Measurements from ENCODE around the gene SPSB1.

The SPSB1 gene

GRCh38 chr1:9294405-9294773 lies 1.7 kb downstream of the SPSB1 start:
- no peak for DNase-seq (ENCODE audit: low read depth in 1 of 2, low spot score in 1 of 2)
- TF ChIP-seq GABPA (IDR thresholded peaks at IDR 0.05; ENCODE audit: low read depth) (no peak), CTCF (IDR thresholded peaks at IDR 0.05; ENCODE audit: insufficient read depth, low read length) (no peak), POLR2AphosphoS5 (IDR thresholded peaks at IDR 0.05; ENCODE audit: low read depth) (no peak), SPI1 (IDR thresholded peaks at IDR 0.05; ENCODE audit: borderline replicate concordance, low read depth) (no peak)
- Histone ChIP-seq H3K27ac (replicated peaks) (no peak overlapping the region), H3K27me3 (ENCODE audit: insufficient read depth, poor library complexity, severe bottlenecking) (peaks cover 2% of the 10 kb centered on the region), H3K4me3 (replicated peaks; ENCODE audit: insufficient read depth, low read length) (no peak overlapping the region)

- no peak overlapping the region for H3K4me3 ChIP-seq (replicated peaks; ENCODE audit: insufficient read depth, low read length)
- no peak for DNase-seq (ENCODE audit: low read depth in 1 of 2, low spot score in 1 of 2)
- peaks cover 2% of the 10 kb centered on the region for H3K27me3 ChIP-seq (ENCODE audit: insufficient read depth, poor library complexity, severe bottlenecking)
- TF ChIP-seq GABPA (IDR thresholded peaks at IDR 0.05; ENCODE audit: low read depth) = no peak
- no peak for TF ChIP-seq CTCF (IDR thresholded peaks at IDR 0.05; ENCODE audit: insufficient read depth, low read length)
- no peak for TF ChIP-seq REST (IDR thresholded peaks at IDR 0.05; ENCODE audit: insufficient replicate concordance, low read depth)
- no peak for TF ChIP-seq SPI1 (IDR thresholded peaks at IDR 0.05; ENCODE audit: borderline replicate concordance, low read depth)
- no peak for TF ChIP-seq POLR2AphosphoS5 (IDR thresholded peaks at IDR 0.05; ENCODE audit: low read depth)
- H3K27ac ChIP-seq (replicated peaks) = no peak overlapping the region
Observed at GRCh38 chr1:9294910-9295636, 2.4 kb downstream of the SPSB1 start.

- DNase-seq (ENCODE audit: low read depth in 1 of 2, low spot score in 1 of 2) = no peak
- Histone ChIP-seq H3K27ac (replicated peaks) (no peak overlapping the region), H3K27me3 (ENCODE audit: insufficient read depth, poor library complexity, severe bottlenecking) (peaks cover 2% of the 10 kb centered on the region), H3K4me3 (replicated peaks; ENCODE audit: insufficient read depth, low read length) (no peak overlapping the region)
- TF ChIP-seq SPI1 (IDR thresholded peaks at IDR 0.05; ENCODE audit: borderline replicate concordance, low read depth) (no peak), CTCF (IDR thresholded peaks at IDR 0.05; ENCODE audit: insufficient read depth, low read length) (no peak), GABPA (IDR thresholded peaks at IDR 0.05; ENCODE audit: low read depth) (no peak)
Observed at GRCh38 chr1:9295884-9296283, 3.2 kb downstream of the SPSB1 start.

- no peak overlapping the region for H3K4me3 ChIP-seq (replicated peaks; ENCODE audit: insufficient read depth, low read length)
- H3K27me3 ChIP-seq (ENCODE audit: insufficient read depth, poor library complexity, severe bottlenecking) = peaks cover 2% of the 10 kb centered on the region
- no peak for TF ChIP-seq CTCF (IDR thresholded peaks at IDR 0.05; ENCODE audit: insufficient read depth, low read length)
- TF ChIP-seq REST (IDR thresholded peaks at IDR 0.05; ENCODE audit: insufficient replicate concordance, low read depth) = no peak
- no peak for TF ChIP-seq SPI1 (IDR thresholded peaks at IDR 0.05; ENCODE audit: borderline replicate concordance, low read depth)
- TF ChIP-seq GABPA (IDR thresholded peaks at IDR 0.05; ENCODE audit: low read depth) = no peak
- TF ChIP-seq POLR2AphosphoS5 (IDR thresholded peaks at IDR 0.05; ENCODE audit: low read depth) = no peak
- H3K27ac ChIP-seq (replicated peaks) = no peak overlapping the region
- no peak for DNase-seq (ENCODE audit: low read depth in 1 of 2, low spot score in 1 of 2)
Observed at GRCh38 chr1:9296850-9297249, 4.2 kb downstream of the SPSB1 start.

Measured in HL-60 (cell line).